Nucleus accumbens (tissue), 56 donors: Measurements from ENCODE around the gene TMEM87A.

Experiments used
- DNase-seq, 56 donors: peaks; one replicate each; lab custom pipeline; 2025; lab: John Stamatoyannopoulos, UW

The TMEM87A gene

DNA sequence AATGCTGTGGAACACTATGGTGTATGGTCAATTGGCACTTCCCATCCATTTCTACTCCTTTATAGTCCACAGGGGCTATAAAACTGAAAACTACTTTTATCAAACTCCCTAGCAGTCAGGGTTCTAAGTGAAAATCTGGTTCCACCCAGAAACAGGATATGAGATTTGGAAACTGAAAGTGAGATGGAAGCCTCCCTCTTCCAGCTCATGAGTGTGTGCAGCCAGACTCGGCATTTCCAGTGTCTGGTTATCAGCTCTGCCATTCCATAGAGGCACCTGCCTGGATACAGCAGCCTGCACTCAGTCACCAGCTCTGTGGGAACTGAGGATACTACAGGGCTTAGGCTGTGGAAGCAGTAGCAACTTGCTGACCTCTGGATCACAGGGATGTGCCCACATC, 102.1 kb downstream of the TMEM87A start:
- no peak for DNase-seq

DNA sequence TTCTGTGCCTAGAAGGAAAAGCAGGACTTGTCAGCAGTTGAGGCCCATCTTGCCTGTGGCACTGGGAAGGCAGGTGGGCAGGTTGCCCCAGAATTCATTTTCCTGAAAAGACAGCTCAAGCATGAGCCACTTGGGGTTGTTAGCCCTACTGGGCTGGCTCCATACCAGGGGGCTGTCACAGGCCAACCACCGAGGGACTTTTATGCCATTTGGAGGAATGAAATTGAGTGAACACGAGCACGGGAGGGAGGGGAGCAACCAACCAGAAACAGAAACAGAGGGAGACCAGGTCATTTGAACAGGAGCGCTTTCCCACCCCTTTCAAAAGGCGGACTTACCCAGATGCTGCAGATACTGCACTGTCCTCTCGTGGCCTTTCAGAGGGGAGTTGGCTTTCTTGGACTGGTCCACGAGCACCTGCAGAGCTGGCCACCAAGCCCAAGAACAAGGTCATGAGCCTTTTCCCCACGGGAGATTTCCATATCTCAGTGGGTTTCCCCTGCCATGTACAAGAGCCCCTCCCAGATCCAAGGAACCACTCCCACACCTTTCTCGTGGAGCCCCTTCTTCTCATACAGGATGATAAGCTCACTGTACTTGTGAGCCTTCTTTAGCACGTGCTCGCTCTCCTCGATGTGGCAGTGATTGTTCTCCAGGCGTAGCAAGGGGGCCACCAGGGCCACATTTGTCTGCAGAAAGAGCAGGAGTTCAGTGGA, 106.8 kb downstream of the TMEM87A start:
- DNase-seq: no peak

DNA sequence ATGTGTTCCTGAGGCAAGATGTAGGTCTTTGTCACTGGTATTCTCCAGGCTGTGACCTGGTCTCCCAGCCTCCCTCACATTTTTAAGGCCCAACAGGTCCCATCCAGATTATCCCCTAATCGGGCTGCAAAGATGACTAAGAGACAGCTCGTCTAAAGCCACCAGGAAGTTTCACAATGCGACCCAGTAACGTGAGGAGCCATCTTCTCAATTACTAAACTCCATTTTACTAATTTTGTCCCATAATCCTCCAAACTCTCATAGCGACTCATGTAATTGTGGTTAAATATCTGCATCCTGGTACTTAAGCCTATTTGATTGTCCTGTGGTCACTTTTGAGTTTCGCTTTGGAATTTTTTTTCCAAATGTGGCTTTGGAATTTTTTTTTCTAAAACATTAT, 108.1 kb downstream of the TMEM87A start:
- DNase-seq: no peak

DNA sequence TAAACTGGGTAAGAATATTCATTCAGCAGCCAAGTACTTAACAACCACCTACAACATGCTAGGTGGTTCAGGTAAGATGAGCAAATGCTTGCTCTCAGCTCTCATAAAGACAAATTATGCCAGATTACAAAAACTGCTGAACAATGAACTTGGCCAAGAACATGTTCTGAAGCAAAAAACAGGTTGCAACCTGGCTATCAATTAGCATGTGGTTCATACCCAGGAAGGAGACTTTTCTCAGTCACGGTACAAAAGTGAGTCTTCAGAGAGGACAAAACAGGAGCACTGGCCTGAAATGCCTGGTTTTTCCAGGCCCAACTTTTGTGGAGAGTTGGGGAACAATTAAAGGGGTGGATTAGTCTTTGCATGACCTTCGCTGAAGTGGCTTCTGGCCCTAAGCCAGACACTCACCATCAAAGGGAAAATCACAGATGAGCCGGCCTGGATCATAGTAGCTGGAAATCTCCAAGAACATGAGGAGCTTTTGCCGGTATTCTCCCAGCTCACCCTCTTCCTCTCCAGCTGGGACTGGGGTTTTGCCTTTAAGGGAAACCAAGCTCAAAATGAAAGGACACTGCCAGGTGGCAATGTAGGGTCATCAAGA, 109.2 kb downstream of the TMEM87A start:
- no peak for DNase-seq

DNA sequence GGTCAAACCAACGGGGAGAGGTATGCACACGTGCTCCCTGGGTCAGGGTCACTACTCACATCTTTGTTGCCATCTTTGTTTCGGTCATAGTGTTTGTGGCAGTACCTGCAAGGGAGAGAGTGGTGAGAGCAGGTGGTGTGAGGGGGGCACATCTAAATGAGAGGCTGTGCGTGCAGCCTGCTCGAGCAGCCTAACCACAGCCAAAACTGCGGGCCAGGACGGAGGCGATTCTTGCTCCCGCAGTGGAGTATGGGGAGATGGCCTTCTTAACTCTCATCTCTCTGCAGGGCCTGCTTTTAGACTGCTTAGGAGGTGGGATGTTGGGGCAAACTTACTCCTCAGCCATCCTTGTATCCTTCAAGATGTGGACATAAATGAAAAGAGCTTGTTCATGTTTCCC, 109.9 kb downstream of the TMEM87A start:
- DNase-seq: no peak
